ENCODE data around the gene LMOD3. TPM values are rescaled to one million over a fixed set of nuclear protein-coding genes. Genes with fewer than 3 reads are reported as not detected.
A peak's percentile ranks its signal among the peaks of the same experiment; 100 is the strongest.

LMOD3 gene
- total RNA-seq, 4 donors from 2014 or later: 0.21 TPM; not detected in 3

GRCh38 chr3:69099576-69099975 is 22.8 kb downstream of the LMOD3 start:
- 94 to 95% methylated on average over 4 of the region's 4 CpGs for WGBS, 2 donors
- Histone ChIP-seq H3K4me3 (replicated peaks in 1 of 3) (no peak overlapping the region), H3K27ac (no peak overlapping the region), H3K9me3 (no peaks in the 10 kb centered on the region), H3K4me1 (peaks cover 5 to 18% of the 10 kb centered on the region in 2 donors), H3K36me3 (peaks cover 13 to 25% of the 10 kb centered on the region in 2 donors), H3K27me3 (no peaks in the 10 kb centered on the region)
- DNase-seq: no peak
- TF ChIP-seq, protein P1, sequence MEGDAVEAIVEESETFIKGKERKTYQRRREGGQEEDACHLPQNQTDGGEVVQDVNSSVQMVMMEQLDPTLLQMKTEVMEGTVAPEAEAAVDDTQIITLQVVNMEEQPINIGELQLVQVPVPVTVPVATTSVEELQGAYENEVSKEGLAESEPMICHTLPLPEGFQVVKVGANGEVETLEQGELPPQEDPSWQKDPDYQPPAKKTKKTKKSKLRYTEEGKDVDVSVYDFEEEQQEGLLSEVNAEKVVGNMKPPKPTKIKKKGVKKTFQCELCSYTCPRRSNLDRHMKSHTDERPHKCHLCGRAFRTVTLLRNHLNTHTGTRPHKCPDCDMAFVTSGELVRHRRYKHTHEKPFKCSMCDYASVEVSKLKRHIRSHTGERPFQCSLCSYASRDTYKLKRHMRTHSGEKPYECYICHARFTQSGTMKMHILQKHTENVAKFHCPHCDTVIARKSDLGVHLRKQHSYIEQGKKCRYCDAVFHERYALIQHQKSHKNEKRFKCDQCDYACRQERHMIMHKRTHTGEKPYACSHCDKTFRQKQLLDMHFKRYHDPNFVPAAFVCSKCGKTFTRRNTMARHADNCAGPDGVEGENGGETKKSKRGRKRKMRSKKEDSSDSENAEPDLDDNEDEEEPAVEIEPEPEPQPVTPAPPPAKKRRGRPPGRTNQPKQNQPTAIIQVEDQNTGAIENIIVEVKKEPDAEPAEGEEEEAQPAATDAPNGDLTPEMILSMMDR (IDR thresholded peaks at IDR 0.05): no peak
- TF ChIP-seq POLR2A (IDR thresholded peaks at IDR 0.05): no peak
- intact Hi-C loops (cut with DNase I): no loop called here

GRCh38 chr3:69097407-69098086 is 24.8 kb downstream of the LMOD3 start:
- Histone ChIP-seq H3K4me1 (peaks cover 23 to 39% of the 10 kb centered on the region in 2 donors), H3K27me3 (no peaks in the 10 kb centered on the region), H3K36me3 (peaks cover 0 to 8% of the 10 kb centered on the region in 2 donors), H3K9me3 (no peaks in the 10 kb centered on the region), H3K4me3 (replicated peaks in 1 of 3) (no peak overlapping the region), H3K27ac (no peak overlapping the region)
- no peak for DNase-seq
- intact Hi-C loops (cut with DNase I): no loop called here
- WGBS, 2 donors: 96 to 97% methylated on average over 9 of the region's 9 CpGs
- no peak for TF ChIP-seq POLR2A (IDR thresholded peaks at IDR 0.05)
- TF ChIP-seq, protein P1 (IDR thresholded peaks at IDR 0.05): no peak

DNA sequence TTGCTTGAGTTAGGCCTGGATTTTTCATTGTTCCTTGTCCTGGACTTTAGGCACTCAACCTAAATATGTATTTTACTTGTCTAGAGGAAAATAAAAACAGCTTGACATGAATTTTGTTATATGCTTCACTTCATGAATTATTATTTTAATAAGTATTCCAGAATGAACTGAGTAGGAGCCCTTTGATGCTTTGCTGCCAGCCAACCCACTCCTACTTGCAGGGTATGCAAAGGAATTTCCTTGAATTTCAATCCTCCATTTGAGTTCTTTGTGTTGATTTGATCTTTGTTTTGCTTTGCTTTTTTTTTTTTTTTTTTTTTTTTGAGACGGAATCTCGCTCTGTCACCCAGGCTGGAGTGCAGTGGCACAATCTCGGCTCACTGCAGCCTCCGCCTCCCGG is 26.1 kb downstream of the LMOD3 start:
- no peaks in the 10 kb centered on the region for H3K36me3 ChIP-seq
- H3K27ac ChIP-seq: peak overlapping the region in 1 of 3 donors; percentile 33
- H3K9me3 ChIP-seq: no peaks in the 10 kb centered on the region
- intact Hi-C loops (cut with DNase I): no loop called here
- H3K4me1 ChIP-seq: peaks cover 34 to 51% of the 10 kb centered on the region in 2 donors
- TF ChIP-seq, protein P1 (IDR thresholded peaks at IDR 0.05): no peak
- no peak for TF ChIP-seq POLR2A (IDR thresholded peaks at IDR 0.05)
- 93 to 98% methylated on average over 5 of the region's 5 CpGs for WGBS, 2 donors
- DNase-seq: no peak
- no peaks in the 10 kb centered on the region for H3K27me3 ChIP-seq
- H3K4me3 ChIP-seq (replicated peaks in 1 of 3): no peak overlapping the region

- Histone ChIP-seq H3K4me1 (peaks cover 36 to 58% of the 10 kb centered on the region in 2 donors), H3K4me3 (replicated peaks in 1 of 3) (no peak overlapping the region), H3K36me3 (no peaks in the 10 kb centered on the region), H3K9me3 (no peaks in the 10 kb centered on the region), H3K27me3 (no peaks in the 10 kb centered on the region), H3K27ac (peak overlapping the region in 1 of 3 donors; percentile 33)
- 86 to 91% methylated on average over 5 of the region's 5 CpGs for WGBS, 2 donors
- intact Hi-C loops (cut with DNase I): no loop called here
- DNase-seq: no peak
- no peak for TF ChIP-seq POLR2A (IDR thresholded peaks at IDR 0.05)
- TF ChIP-seq, protein P1 (IDR thresholded peaks at IDR 0.05): no peak
These were observed 26.8 kb downstream of the LMOD3 start for GRCh38 chr3:69095636-69096035.

GRCh38 chr3:69094467-69095205 is 27.8 kb downstream of the LMOD3 start:
- no peaks in the 10 kb centered on the region for H3K9me3 ChIP-seq
- peaks cover 36 to 68% of the 10 kb centered on the region in 2 donors for H3K4me1 ChIP-seq
- no peak overlapping the region for H3K4me3 ChIP-seq (replicated peaks in 1 of 3)
- no peaks in the 10 kb centered on the region for H3K27me3 ChIP-seq
- 70 to 72% methylated on average over 8 of the region's 8 CpGs for WGBS, 2 donors
- no peaks in the 10 kb centered on the region for H3K36me3 ChIP-seq
- intact Hi-C loops (cut with DNase I): no loop called here
- TF ChIP-seq, protein P1 (IDR thresholded peaks at IDR 0.05): no peak
- no peak for TF ChIP-seq POLR2A (IDR thresholded peaks at IDR 0.05)
- DNase-seq: no peak
- peak overlapping the region in 2 of 3 donors; percentile 35 to 46 for H3K27ac ChIP-seq
